Psoas muscle (tissue), 8 donors: ENCODE measurements around the gene SPON1. TPM values are rescaled to one million over a fixed set of nuclear protein-coding genes. Genes with fewer than 3 reads are reported as not detected.

Source experiments
- ATAC-seq, 4 donors: fragments of 200-7000 bp; cut with Tn5 transposase; one replicate each; pipeline ENCODE4 v1.9.1; 2020; ENCODE audit warnings: moderate library complexity in 3 of 4, mild to moderate bottlenecking in 2 of 4
- DNase-seq, 2 donors: peaks; one replicate each; pipeline ENCODE4 v3.0.0-alpha.2; 2020
- H3K27ac ChIP-seq: fragments of 200-600 bp; one replicate; pipeline ENCODE4 v1.8.0; 2022
- H3K27me3 ChIP-seq, 3 donors: fragments of 200-600 bp in 1 of 3; one replicate each; pipeline versions ENCODE4 v1.6.1 to v1.8.0; 2013 to 2022; ENCODE audit warnings: low read length in 2 of 3, mild to moderate bottlenecking in 2 of 3, moderate library complexity in 1 of 3; ENCODE audit not compliant: insufficient read depth in 3 of 3
- H3K36me3 ChIP-seq, 2 donors: fragments of 200-600 bp in 1 of 2; one replicate each; pipeline versions ENCODE4 v1.6.1 to v1.8.0; 2013 to 2022; ENCODE audit warnings: low read depth in 1 of 2, mild to moderate bottlenecking in 1 of 2, moderate library complexity in 1 of 2; ENCODE audit not compliant: insufficient read depth in 1 of 2
- H3K4me1 ChIP-seq: fragments of 200-600 bp; one replicate; pipeline ENCODE4 v1.8.0; 2022
- H3K4me3 ChIP-seq: fragments of 200-600 bp; one replicate; pipeline ENCODE4 v1.8.0; 2022; ENCODE audit warnings: mild to moderate bottlenecking
- H3K9me3 ChIP-seq: fragments of 200-600 bp; one replicate; pipeline ENCODE4 v1.8.0; 2022
- WGBS, 3 donors: extraction: QIAGEN DNeasy Blood & Tissue Kit; methylation state at CpG; one replicate each; pipeline versions ENCODE4 v1.1.6 to v1.1.7; 2013; 5-methylcytosine and 5-hydroxymethylcytosine counted together
- intact Hi-C, 2 donors: fragments of 100-400 bp; cut with DNase I; formaldehyde crosslinking; loops; one replicate each; pipeline versions ENCODE4 v1.11.0 to v1.14.2; 2022
- polyA plus RNA-seq, 3 donors: library from polyadenylated mRNA; stranded (reverse); fragments of 200-250 nt; gene quantifications; one replicate each; pipeline ENCODE4 v1.2.3, GENCODE V29; 2013
- total RNA-seq, 4 donors: library from RNA; stranded (reverse); fragmentation: NEBNext Ultra II Directional in 2 of 4; extraction: Animal tissue kit (Norgen Biotek cat#: 25700) in 2 of 4; gene quantifications; one replicate each; pipeline versions ENCODE4 v1.2.1 to v1.2.4, GENCODE V29; 2021 to 2023
- TF ChIP-seq, protein P1 (sequence below): fragments of 200-600 bp; IDR thresholded peaks from one replicate; pipeline ENCODE4 v1.8.0; 2022; ENCODE audit warnings: antibody characterized with exemption
- donor health status: healthy with polysubstance abuse.
- donor health status: DM: no; HTN: no; CAD: no; lungs with moderate emphysema.
- donor health status: Bipolar disorder and iron deficiency.
- donor health status: healthy.
- donor health status: DM: yes; HTN: yes; CAD: no.
- donor health status: DM: no; HTN: no; CAD: no.
- donor health status: DM: no; HTN: no; CAD: no.
- donor health status: DM: yes; HTN: yes; CAD: no.

The SPON1 gene
- total and polyA plus RNA-seq, 7 donors = 0.24 to 1.6 (median 1.2) TPM

DNA sequence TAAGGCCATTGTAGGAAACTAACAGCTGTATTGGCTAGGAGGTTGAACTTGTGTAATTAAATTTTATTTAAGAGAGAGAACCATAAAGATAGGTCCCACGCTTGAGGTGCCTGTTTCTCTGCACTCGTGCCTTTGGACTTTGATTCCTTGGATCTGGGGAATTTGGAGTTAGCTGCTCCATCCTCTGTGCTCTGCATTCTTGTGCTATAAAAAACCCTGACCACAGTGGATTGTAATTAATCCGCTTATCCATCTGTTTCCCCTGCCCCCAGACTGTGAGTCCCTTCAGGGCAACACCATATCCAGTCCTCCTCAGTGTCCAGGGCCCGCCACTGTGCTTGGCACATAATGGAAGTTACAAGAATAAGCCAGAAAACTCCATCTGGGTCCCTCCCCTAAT is 169.8 kb downstream of the SPON1 start:
- intact Hi-C loops = no loop called here
- ATAC-seq = peak in 2 of 4 donors; percentile 62 to 67

DNA sequence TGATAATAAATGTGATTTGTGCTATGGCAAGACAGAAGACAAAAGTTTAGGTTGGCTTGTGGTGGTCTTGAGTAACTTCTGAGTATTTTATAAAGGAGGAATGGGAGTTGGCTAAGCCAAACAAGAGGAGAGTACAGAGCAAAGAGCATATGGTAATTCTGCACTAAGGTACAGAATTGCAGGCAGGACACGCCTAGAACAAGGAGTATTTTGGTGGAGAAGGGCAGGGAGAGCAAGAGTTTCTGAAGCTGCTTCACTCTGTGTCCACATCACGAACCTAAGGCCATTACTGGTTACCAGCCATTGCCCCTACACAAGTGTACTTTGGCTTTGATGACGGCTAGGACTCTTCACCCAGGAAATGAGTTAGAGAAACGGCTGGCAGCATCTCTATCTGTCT is 170.9 kb downstream of the SPON1 start:
- Histone ChIP-seq H3K9me3 (no peaks in the 10 kb centered on the region), H3K27ac (no peak overlapping the region), H3K36me3 (no peaks in the 10 kb centered on the region), H3K4me3 (no peak overlapping the region), H3K4me1 (no peaks in the 10 kb centered on the region), H3K27me3 (no peaks in the 10 kb centered on the region)
- TF ChIP-seq, protein P1, sequence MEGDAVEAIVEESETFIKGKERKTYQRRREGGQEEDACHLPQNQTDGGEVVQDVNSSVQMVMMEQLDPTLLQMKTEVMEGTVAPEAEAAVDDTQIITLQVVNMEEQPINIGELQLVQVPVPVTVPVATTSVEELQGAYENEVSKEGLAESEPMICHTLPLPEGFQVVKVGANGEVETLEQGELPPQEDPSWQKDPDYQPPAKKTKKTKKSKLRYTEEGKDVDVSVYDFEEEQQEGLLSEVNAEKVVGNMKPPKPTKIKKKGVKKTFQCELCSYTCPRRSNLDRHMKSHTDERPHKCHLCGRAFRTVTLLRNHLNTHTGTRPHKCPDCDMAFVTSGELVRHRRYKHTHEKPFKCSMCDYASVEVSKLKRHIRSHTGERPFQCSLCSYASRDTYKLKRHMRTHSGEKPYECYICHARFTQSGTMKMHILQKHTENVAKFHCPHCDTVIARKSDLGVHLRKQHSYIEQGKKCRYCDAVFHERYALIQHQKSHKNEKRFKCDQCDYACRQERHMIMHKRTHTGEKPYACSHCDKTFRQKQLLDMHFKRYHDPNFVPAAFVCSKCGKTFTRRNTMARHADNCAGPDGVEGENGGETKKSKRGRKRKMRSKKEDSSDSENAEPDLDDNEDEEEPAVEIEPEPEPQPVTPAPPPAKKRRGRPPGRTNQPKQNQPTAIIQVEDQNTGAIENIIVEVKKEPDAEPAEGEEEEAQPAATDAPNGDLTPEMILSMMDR = no peak
- ATAC-seq = no peak
- no peak for DNase-seq
- WGBS, 3 donors = 92 to 96% (median 95%) methylated on average over 4 of the region's 4 CpGs
- intact Hi-C loops = no loop called here

More for the DNA sequence above, 169.8 kb downstream of the SPON1 start:
- H3K27ac ChIP-seq = no peak overlapping the region
- H3K4me3 ChIP-seq = no peak overlapping the region
- no peaks in the 10 kb centered on the region for H3K27me3 ChIP-seq
- no peaks in the 10 kb centered on the region for H3K9me3 ChIP-seq
- H3K4me1 ChIP-seq = no peaks in the 10 kb centered on the region
- no peak for DNase-seq
- 34 to 40% (median 40%) methylated on average over 4 of the region's 4 CpGs for WGBS, 3 donors
- H3K36me3 ChIP-seq = no peaks in the 10 kb centered on the region
- TF ChIP-seq, protein P1 = no peak

- intact Hi-C loops = no loop called here
- H3K36me3 ChIP-seq = no peaks in the 10 kb centered on the region
- TF ChIP-seq, protein P1 = no peak
- H3K4me1 ChIP-seq = no peaks in the 10 kb centered on the region
- H3K9me3 ChIP-seq = no peaks in the 10 kb centered on the region
- no peaks in the 10 kb centered on the region for H3K27me3 ChIP-seq
- 33 to 44% (median 37%) methylated on average over 1 of the region's 1 CpG for WGBS, 3 donors
- no peak overlapping the region for H3K4me3 ChIP-seq
- no peak for ATAC-seq
- H3K27ac ChIP-seq = no peak overlapping the region
- no peak for DNase-seq
Observed at GRCh38 chr11:14136561-14136960, 174.0 kb downstream of the SPON1 start.

- no peak for ATAC-seq
- TF ChIP-seq, protein P1 = no peak
- no peak for DNase-seq
- H3K36me3 ChIP-seq = no peaks in the 10 kb centered on the region
- no peak overlapping the region for H3K4me3 ChIP-seq
- no peak overlapping the region for H3K27ac ChIP-seq
- no peaks in the 10 kb centered on the region for H3K27me3 ChIP-seq
- no peaks in the 10 kb centered on the region for H3K4me1 ChIP-seq
- WGBS, 3 donors = 80 to 86% (median 84%) methylated on average over 4 of the region's 4 CpGs
- no peaks in the 10 kb centered on the region for H3K9me3 ChIP-seq
- intact Hi-C loops = no loop called here
Observed at GRCh38 chr11:14137284-14137683, 174.8 kb downstream of the SPON1 start.

- ATAC-seq = no peak
- Histone ChIP-seq H3K27me3 (no peaks in the 10 kb centered on the region), H3K27ac (no peak overlapping the region), H3K36me3 (no peaks in the 10 kb centered on the region), H3K4me1 (no peaks in the 10 kb centered on the region), H3K4me3 (no peak overlapping the region), H3K9me3 (no peaks in the 10 kb centered on the region)
- WGBS, 3 donors = 93 to 96% (median 96%) methylated on average over 3 of the region's 3 CpGs
- TF ChIP-seq, protein P1 = no peak
- no peak for DNase-seq
- intact Hi-C loops = loop anchor here in 1 of 2 donors (10.0 kb wide), 1 partner anchor 186 kb away; no protein-coding TSS in a partner anchor
Observed at GRCh38 chr11:14140991-14141390, 178.5 kb downstream of the SPON1 start.
